HepG2 (cell line): ENCODE data around the gene SLC2A10. TPM values are rescaled to one million over a fixed set of nuclear protein-coding genes. Genes with fewer than 3 reads are reported as not detected.

ENCODE experiments used
- DR1 ChIP-seq: sonication (generic); formaldehyde crosslinking; IDR thresholded peaks from 2 replicates; pipeline ENCODE4 v1.8.0; 2021; ENCODE audit warnings: mild to moderate bottlenecking, missing genetic modification reagents, inconsistent platforms
- EHMT2 ChIP-seq: fragments of 200-600 bp; sonication (generic); IDR thresholded peaks from 2 replicates; pipeline ENCODE4 v1.7.0; 2017; ENCODE audit warnings: antibody characterized with exemption, low read depth, low read length, borderline replicate concordance
- KAT7 ChIP-seq: IDR thresholded peaks from 2 replicates; pipeline ENCODE4 v1.6.1; 2018; ENCODE audit warnings: borderline replicate concordance, missing compliant biosample characterization
- KAT8 ChIP-seq: IDR thresholded peaks from 2 replicates; pipeline ENCODE4 v1.6.1; 2016; ENCODE audit warnings: missing genetic modification reagents, missing compliant biosample characterization
- KDM2A ChIP-seq: sonication (generic); formaldehyde crosslinking; IDR thresholded peaks from 2 replicates; pipeline ENCODE4 v1.4.0; 2020; ENCODE audit warnings: low read depth, missing genetic modification reagents, borderline replicate concordance
- KDM4B ChIP-seq: sonication (generic); formaldehyde crosslinking; IDR thresholded peaks from 2 replicates; pipeline ENCODE4 v1.4.0; 2020; ENCODE audit warnings: missing genetic modification reagents
- MEF2D ChIP-seq: sonication (generic); formaldehyde crosslinking; IDR thresholded peaks from 2 replicates; pipeline ENCODE4 v1.5.1; 2020; ENCODE audit warnings: mild to moderate bottlenecking, missing genetic modification reagents
- SMYD3 ChIP-seq: sonication (generic); formaldehyde crosslinking; IDR thresholded peaks from 2 replicates; pipeline ENCODE4 v1.8.1; 2023; ENCODE audit warnings: mild to moderate bottlenecking, missing genetic modification reagents
- SOX13 ChIP-seq, 3 experiments: fragments of 450-650 bp in 1 of 3; sonication (generic) in 1 of 3; formaldehyde crosslinking in 1 of 3; IDR thresholded peaks in 2 of 3; conservative IDR thresholded peaks in 1 of 3; 2 replicates each; pipeline versions ENCODE4 v1.5.0 to v1.6.1; 2016 to 2020; ENCODE audit warnings: antibody characterized with exemption in 1 of 3, mild to moderate bottlenecking in 1 of 3, missing compliant biosample characterization in 1 of 3, missing genetic modification reagents in 1 of 3, moderate library complexity in 1 of 3
- ZNF143 ChIP-seq: sonication (generic); formaldehyde crosslinking; IDR thresholded peaks from 2 replicates; pipeline ENCODE4 v1.4.0; 2020; ENCODE audit warnings: missing genetic modification reagents
- ZNF768 ChIP-seq: sonication (generic); formaldehyde crosslinking; IDR thresholded peaks from 2 replicates; pipeline ENCODE4 v1.4.0; 2020; ENCODE audit warnings: missing genetic modification reagents
- ZNF772 ChIP-seq: sonication (generic); formaldehyde crosslinking; IDR thresholded peaks from 2 replicates; pipeline ENCODE4 v1.5.0; 2020; ENCODE audit warnings: mild to moderate bottlenecking, missing genetic modification reagents
- ZNF891 ChIP-seq: sonication (generic); formaldehyde crosslinking; IDR thresholded peaks from 2 replicates; pipeline ENCODE4 v1.5.0; 2020; ENCODE audit warnings: mild to moderate bottlenecking, missing genetic modification reagents
- polyA plus RNA-seq, 8 experiments: library from polyadenylated mRNA; depleted of rRNA in 3 of 8; stranded (reverse) in 7 of 8; unstranded in 1 of 8; fragments of >200 nt; fragmentation: Illumina TruSeq in 4 of 8; extraction: Trizol in 4 of 8; gene quantifications; 2 replicates each; pipeline versions ENCODE4 v1.2.1 to v1.2.3, GENCODE V29; 2011 to 2016; ENCODE audit warnings: low read depth in 4 of 8, missing spikeins in 1 of 8, mixed read lengths in 1 of 8; ENCODE audit not compliant: insufficient read depth in 1 of 8
- total RNA-seq, 5 experiments: library from RNA; depleted of rRNA; stranded (reverse); fragments of >200 nt; fragmentation: Illumina TruSeq; extraction: Trizol; gene quantifications; 2 replicates each; pipeline ENCODE4 v1.2.3, GENCODE V29; 2016; ENCODE audit warnings: low read depth in 1 of 5
- TF ChIP-seq, protein P1 (sequence below): IDR thresholded peaks from 2 replicates; pipeline ENCODE4 v1.6.1; 2016; ENCODE audit warnings: low read depth, control low read depth
- TF ChIP-seq, protein P2 (sequence below): sonication (generic); formaldehyde crosslinking; IDR thresholded peaks from 2 replicates; pipeline ENCODE4 v1.8.1; 2023; ENCODE audit warnings: mild to moderate bottlenecking, inconsistent platforms, moderate library complexity, missing genetic modification reagents, borderline replicate concordance
- TF ChIP-seq, protein P3 (sequence below): sonication (generic); formaldehyde crosslinking; IDR thresholded peaks from 2 replicates; pipeline ENCODE4 v1.4.0; 2020; ENCODE audit warnings: missing genetic modification reagents
- TF ChIP-seq, protein P4 (sequence below), 2 experiments: sonication (generic) in 1 of 2; formaldehyde crosslinking in 1 of 2; IDR thresholded peaks; 2 replicates each; pipeline versions ENCODE4 v1.4.0 to v1.6.1; 2016 to 2020; ENCODE audit warnings: borderline replicate concordance in 1 of 2, low read depth in 1 of 2, mild to moderate bottlenecking in 1 of 2, missing genetic modification reagents in 1 of 2
- TF ChIP-seq, protein P5 (sequence below): IDR thresholded peaks from 2 replicates; pipeline ENCODE4 v1.6.1; 2016; ENCODE audit warnings: missing biosample characterization, missing genetic modification reagents, low read depth

SLC2A10 gene
- total and polyA plus RNA-seq, 2 of the 13 experiments (the other 11 are each of a cell fraction or from before 2014, with no cell fraction given), result 16.0 to 18.4 TPM

DNA sequence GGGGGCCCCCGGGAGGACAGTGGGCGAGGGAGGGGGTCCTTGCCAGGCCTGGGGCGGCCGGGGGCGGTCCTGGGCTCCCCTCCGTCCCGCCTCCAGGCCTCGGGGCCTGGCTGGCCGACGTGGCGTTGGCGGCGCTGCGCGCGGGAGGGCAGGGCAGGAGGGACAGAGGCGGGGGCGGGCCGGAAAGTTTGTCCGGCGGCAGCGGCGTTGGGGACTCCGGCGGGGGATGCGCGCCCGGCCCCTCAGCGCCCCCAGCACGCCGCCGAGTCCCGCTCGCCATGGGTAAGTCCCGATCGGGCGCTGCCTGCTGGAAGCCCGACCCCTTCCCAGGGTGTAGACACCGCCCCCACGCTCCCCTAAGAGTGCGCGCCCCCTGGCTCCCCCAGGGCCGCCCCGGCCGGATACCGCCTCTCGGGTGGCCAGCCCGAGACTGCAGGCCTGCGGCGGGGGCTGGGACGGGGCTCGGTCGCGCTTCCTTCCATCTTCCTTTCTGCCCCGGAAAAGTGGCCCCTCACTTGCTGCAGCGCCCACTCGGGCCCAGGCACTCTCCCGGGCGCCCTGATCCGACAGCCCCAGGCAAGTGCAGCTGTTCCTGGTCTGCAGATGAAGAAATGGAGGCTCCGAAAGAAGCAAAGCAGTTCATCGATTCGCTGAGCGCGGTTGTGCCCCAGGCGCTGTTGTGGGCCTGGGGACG is at the start of gene SLC2A10 (continued):
- TF ChIP-seq DR1 (CRISPR knock-in tag) (no peak; the same call in none of the 2 replicates), ZNF768 (CRISPR knock-in tag) (peak; percentile 78), ZNF891 (CRISPR knock-in tag) (peak; percentile 96; the same call in 1 of the 2 replicates), MEF2D (CRISPR knock-in tag) (0 out of 2 replicates have a peak, but pooled peaks have one; percentile 15), ZNF772 (CRISPR knock-in tag) (peak; percentile 39; the same call in 1 of the 2 replicates), KAT8 (CRISPR knock-in tag) (peak; percentile 77), SMYD3 (CRISPR knock-in tag) (no peak), KDM2A (CRISPR knock-in tag) (peak; percentile 86; the same call in 1 of the 2 replicates), SOX13 (IDR thresholded peaks at IDR 0.05) (no peak), SOX13 (CRISPR knock-in tag; conservative IDR thresholded peaks at IDR 0.05 in 1 of 2, IDR thresholded peaks at IDR 0.05 in 1 of 2) (0 out of 4 replicates have a peak, but pooled peaks of 1 of the 2 experiments have one; percentile 8), KDM4B (CRISPR knock-in tag) (peak; percentile 28; the same call in 1 of the 2 replicates), ZNF143 (peak; percentile 39; the same call in 1 of the 2 replicates), EHMT2 (no peak), KAT7 (CRISPR knock-in tag) (peak; percentile 43)
- TF ChIP-seq, protein P1, sequence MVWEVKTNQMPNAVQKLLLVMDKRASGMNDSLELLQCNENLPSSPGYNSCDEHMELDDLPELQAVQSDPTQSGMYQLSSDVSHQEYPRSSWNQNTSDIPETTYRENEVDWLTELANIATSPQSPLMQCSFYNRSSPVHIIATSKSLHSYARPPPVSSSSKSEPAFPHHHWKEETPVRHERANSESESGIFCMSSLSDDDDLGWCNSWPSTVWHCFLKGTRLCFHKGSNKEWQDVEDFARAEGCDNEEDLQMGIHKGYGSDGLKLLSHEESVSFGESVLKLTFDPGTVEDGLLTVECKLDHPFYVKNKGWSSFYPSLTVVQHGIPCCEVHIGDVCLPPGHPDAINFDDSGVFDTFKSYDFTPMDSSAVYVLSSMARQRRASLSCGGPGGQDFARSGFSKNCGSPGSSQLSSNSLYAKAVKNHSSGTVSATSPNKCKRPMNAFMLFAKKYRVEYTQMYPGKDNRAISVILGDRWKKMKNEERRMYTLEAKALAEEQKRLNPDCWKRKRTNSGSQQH (CRISPR knock-in tag), result no peak
- TF ChIP-seq, protein P2, sequence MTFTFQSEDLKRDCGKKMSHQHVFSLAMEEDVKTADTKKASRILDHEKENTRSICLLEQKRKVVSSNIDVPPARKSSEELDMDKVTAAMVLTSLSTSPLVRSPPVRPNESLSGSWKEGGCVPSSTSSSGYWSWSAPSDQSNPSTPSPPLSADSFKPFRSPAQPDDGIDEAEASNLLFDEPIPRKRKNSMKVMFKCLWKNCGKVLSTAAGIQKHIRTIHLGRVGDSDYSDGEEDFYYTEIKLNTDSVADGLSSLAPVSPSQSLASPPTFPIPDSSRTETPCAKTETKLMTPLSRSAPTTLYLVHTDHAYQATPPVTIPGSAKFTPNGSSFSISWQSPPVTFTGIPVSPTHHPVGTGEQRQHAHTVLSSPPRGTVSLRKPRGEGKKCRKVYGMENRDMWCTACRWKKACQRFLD (CRISPR knock-in tag), result 0 out of 2 replicates have a peak, but pooled peaks have one; percentile 50
- TF ChIP-seq, protein P3, sequence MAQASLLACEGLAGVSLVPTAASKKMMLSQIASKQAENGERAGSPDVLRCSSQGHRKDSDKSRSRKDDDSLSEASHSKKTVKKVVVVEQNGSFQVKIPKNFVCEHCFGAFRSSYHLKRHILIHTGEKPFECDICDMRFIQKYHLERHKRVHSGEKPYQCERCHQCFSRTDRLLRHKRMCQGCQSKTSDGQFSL (CRISPR knock-in tag), result peak; percentile 30; the same call in 1 of the 2 replicates
- TF ChIP-seq, protein P4, sequence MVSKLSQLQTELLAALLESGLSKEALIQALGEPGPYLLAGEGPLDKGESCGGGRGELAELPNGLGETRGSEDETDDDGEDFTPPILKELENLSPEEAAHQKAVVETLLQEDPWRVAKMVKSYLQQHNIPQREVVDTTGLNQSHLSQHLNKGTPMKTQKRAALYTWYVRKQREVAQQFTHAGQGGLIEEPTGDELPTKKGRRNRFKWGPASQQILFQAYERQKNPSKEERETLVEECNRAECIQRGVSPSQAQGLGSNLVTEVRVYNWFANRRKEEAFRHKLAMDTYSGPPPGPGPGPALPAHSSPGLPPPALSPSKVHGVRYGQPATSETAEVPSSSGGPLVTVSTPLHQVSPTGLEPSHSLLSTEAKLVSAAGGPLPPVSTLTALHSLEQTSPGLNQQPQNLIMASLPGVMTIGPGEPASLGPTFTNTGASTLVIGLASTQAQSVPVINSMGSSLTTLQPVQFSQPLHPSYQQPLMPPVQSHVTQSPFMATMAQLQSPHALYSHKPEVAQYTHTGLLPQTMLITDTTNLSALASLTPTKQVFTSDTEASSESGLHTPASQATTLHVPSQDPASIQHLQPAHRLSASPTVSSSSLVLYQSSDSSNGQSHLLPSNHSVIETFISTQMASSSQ (IDR thresholded peaks at IDR 0.05; ENCODE audit: low read depth), result no peak
- TF ChIP-seq, protein P4 (CRISPR knock-in tag; IDR thresholded peaks at IDR 0.05; ENCODE audit: borderline replicate concordance), result peak; percentile 55
- TF ChIP-seq, protein P5, sequence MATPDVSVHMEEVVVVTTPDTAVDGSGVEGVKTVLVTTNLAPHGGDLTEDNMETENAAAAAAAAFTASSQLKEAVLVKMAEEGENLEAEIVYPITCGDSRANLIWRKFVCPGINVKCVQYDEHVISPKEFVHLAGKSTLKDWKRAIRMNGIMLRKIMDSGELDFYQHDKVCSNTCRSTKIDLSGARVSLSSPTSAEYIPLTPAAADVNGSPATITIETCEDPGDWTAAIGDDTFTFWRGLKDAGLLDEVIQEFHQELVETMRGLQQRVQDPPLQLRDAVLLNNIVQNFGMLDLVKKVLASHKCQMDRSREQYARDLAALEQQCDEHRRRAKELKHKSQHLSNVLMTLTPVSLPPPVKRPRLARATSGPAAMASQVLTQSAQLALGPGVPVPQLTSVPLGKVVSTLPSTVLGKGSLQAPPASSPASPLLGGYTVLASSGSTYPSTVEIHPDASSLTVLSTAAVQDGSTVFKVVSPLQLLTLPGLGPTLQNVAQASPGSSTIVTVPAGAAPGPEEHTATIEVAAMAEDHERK (CRISPR knock-in tag), result 0 out of 2 replicates have a peak, but pooled peaks have one; percentile 28
